ENCODE measurements around the gene RBM28. TPM values are rescaled to one million over a fixed set of nuclear protein-coding genes. Genes with fewer than 3 reads are reported as not detected.
A peak's percentile ranks its signal among the peaks of the same experiment; 100 is the strongest.

Gene RBM28
- total RNA-seq: 35.7 TPM
- long read RNA-seq, full-length matches to known transcripts: 21 of 44 reads
- long read RNA-seq, partial matches to known transcripts: 4 of 44 reads
- long read RNA-seq, other reads (novel, unspliced or antisense): 19 of 44 reads

- TF ChIP-seq CTCF (IDR thresholded peaks at IDR 0.05; ENCODE audit: borderline replicate concordance): no peak
- no peaks in the 10 kb centered on the region for H3K27me3 ChIP-seq (ENCODE audit: low read depth)
- intact Hi-C loops (cut with micrococcal nuclease): no loop called here
Observed at GRCh38 chr7:128343554-128344430, at the start of gene RBM28. RBM28 (minus strand) TSS chr7:128343908; CDS start chr7:128343793, 115 bp downstream.

GRCh38 chr7:128392446-128393327, 49.0 kb upstream of the RBM28 start:
- DNase-seq: no peak
- Histone ChIP-seq H3K36me3 (peaks cover 49% of the 10 kb centered on the region), H3K27me3 (ENCODE audit: low read depth) (peaks cover 13% of the 10 kb centered on the region), H3K9me3 (replicated peaks) (no peaks in the 10 kb centered on the region), H3K27ac (replicated peaks) (no peak overlapping the region), H3K4me1 (peaks cover 3% of the 10 kb centered on the region), H3K4me3 (no peak overlapping the region)
- intact Hi-C loops (cut with micrococcal nuclease): no loop called here
- TF ChIP-seq CTCF (IDR thresholded peaks at IDR 0.05; ENCODE audit: borderline replicate concordance): no peak

More at GRCh38 chr7:128343554-128344430, at the start of gene RBM28:
- peaks cover 8% of the 10 kb centered on the region for H3K36me3 ChIP-seq
- peaks cover 33% of the 10 kb centered on the region for H3K4me1 ChIP-seq
- no peaks in the 10 kb centered on the region for H3K9me3 ChIP-seq (replicated peaks)
- H3K4me3 ChIP-seq: peak within 1 kb of the TSS; percentile 87
- peak within 1 kb of the TSS; percentile 86 for H3K27ac ChIP-seq (replicated peaks)
- DNase-seq: peak; percentile 84

DNA sequence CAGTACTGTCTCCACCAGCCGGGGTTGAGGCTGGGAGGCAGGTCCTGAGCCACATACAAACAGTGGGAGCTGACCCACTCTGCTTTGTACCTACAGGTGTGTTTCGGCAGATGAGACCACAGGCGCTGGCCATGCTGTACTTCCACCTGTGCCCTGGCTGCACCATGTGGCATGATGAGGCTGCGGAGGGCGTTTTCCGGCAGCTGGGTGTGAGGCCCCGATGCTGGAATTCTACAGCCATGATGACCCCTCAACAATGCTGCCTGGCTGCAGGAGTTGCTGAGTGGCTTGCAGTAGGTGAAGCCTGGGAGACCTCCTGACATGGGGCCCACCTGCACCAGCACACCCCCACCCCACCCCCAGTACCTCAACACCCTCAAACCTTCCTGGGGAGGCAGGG, 48.1 kb upstream of the RBM28 start:
- peaks cover 40% of the 10 kb centered on the region for H3K36me3 ChIP-seq
- H3K4me3 ChIP-seq: no peak overlapping the region
- peaks cover 9% of the 10 kb centered on the region for H3K4me1 ChIP-seq
- intact Hi-C loops (cut with micrococcal nuclease): no loop called here
- H3K9me3 ChIP-seq (replicated peaks): no peaks in the 10 kb centered on the region
- H3K27ac ChIP-seq (replicated peaks): no peak overlapping the region
- peaks cover 13% of the 10 kb centered on the region for H3K27me3 ChIP-seq (ENCODE audit: low read depth)
- DNase-seq: no peak
- no peak for TF ChIP-seq CTCF (IDR thresholded peaks at IDR 0.05; ENCODE audit: borderline replicate concordance)

DNA sequence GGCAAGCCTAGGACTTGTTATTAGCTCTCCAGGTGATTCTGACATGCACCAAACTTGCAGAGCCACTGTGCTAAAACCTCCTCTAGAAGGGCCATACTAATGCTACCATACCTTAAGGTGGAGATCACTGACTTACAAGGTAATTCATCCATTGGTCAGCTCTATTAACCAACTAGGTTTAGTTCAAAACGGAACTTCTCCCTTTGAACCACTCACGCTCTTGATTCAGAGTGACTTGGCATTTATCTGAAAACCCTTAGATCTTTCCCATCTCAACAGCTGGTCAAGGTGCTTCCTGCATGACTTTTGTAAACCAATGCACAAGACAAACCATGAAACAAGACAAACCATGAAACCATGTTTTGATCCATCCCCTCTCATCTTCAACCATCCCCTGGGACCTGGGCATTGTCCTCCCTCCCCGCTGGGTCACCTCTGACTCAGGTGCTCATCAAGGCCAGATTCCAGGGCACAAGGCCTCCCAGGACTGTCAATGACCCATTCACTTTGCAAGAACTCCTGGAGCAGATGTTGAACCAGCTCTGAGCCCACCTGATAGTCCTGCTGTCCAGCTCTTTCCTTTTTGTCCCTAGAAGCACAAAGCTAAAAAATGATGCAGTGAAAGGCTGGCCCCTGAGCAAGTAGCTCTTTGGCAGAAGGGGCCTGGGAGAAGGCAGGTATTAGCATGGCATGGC, 47.3 kb upstream of the RBM28 start:
- Histone ChIP-seq H3K27ac (replicated peaks) (no peak overlapping the region), H3K27me3 (ENCODE audit: low read depth) (peaks cover 13% of the 10 kb centered on the region), H3K36me3 (peaks cover 32% of the 10 kb centered on the region), H3K9me3 (replicated peaks) (no peaks in the 10 kb centered on the region), H3K4me3 (no peak overlapping the region), H3K4me1 (peaks cover 9% of the 10 kb centered on the region)
- intact Hi-C loops (cut with micrococcal nuclease): no loop called here
- DNase-seq: no peak
- TF ChIP-seq CTCF (IDR thresholded peaks at IDR 0.05; ENCODE audit: borderline replicate concordance): no peak

Data from left ventricle myocardium inferior (tissue), 1 donor.